Measurements from ENCODE around the gene IRF8.

IRF8 gene

DNA sequence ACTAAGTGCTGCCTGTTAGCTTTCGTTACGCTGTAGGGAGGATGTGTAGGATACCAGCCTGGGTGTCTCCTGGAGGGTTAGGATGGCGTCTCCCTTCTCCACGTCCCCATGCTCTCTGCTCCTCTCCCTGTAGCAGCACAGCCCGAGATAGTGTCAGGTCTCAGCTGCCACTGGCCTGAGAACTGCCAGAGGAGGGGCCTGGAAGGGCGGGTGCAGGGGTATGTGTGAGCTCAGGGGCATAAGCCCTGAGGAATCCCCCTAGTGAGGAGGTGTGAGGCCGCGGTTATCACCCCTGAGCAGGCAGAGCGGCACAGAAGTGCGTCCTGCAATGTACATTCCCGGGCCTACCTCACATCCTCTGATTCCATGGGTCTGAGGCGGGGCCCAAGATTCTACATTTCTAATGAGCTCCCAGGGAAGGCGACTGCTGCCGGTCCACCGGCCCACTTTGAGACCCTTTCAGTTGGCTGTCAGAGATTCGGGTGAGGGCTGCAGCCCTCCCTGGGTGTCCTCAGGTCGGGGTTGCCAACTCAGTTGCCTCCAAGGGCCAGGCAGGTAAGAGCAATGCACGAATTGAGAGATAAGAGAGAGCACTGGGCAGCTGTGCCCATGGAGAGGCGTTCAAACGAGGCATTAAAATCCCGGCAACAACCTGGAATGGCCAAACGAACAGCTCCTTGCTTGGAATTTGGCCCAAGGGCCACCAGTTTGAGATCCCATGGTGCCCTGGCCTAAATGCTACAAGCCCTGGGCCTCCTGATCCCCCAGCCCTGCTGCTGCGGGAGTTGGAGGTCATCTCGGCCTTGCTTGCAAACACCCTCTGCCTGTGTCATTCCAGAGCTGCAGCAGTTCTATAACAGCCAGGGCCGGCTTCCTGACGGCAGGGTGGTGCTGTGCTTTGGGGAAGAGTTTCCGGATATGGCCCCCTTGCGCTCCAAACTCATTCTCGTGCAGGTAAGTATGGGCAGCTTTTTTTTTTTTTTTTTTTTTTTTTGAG, 20.6 kb downstream of the IRF8 start:
- peaks cover 43% of the 10 kb centered on the region for H3K79me2 ChIP-seq (ENCODE audit: low read length)
- no peak overlapping the region for H2AFZ ChIP-seq (ENCODE audit: low read depth, low read length)
- H3K9ac ChIP-seq (ENCODE audit: low read length), result peak overlapping the region; percentile 11; the same call in 1 of the 2 replicates
- TF ChIP-seq, protein P1, sequence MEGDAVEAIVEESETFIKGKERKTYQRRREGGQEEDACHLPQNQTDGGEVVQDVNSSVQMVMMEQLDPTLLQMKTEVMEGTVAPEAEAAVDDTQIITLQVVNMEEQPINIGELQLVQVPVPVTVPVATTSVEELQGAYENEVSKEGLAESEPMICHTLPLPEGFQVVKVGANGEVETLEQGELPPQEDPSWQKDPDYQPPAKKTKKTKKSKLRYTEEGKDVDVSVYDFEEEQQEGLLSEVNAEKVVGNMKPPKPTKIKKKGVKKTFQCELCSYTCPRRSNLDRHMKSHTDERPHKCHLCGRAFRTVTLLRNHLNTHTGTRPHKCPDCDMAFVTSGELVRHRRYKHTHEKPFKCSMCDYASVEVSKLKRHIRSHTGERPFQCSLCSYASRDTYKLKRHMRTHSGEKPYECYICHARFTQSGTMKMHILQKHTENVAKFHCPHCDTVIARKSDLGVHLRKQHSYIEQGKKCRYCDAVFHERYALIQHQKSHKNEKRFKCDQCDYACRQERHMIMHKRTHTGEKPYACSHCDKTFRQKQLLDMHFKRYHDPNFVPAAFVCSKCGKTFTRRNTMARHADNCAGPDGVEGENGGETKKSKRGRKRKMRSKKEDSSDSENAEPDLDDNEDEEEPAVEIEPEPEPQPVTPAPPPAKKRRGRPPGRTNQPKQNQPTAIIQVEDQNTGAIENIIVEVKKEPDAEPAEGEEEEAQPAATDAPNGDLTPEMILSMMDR (IDR thresholded peaks at IDR 0.05; ENCODE audit: low read depth, low read length), result no peak
- TF ChIP-seq EZH2phosphoT487 (IDR thresholded peaks at IDR 0.05; ENCODE audit: low read depth), result no peak
- H3K4me2 ChIP-seq (ENCODE audit: low read length), result 0 out of 2 replicates have a peak overlapping the region, but pooled peaks have one; percentile 70
- peak overlapping the region; percentile 89 for H3K27ac ChIP-seq (ENCODE audit: low read length)
- H3K4me3 ChIP-seq (ENCODE audit: low read length), result no peak overlapping the region
- peaks cover 80% of the 10 kb centered on the region for H3K36me3 ChIP-seq (replicated peaks; ENCODE audit: low read depth, low read length)
- peaks cover 50% of the 10 kb centered on the region for H3K4me1 ChIP-seq (ENCODE audit: low read length)
- H3K27me3 ChIP-seq (ENCODE audit: low read depth, low read length), result no peaks in the 10 kb centered on the region
- no peaks in the 10 kb centered on the region for H3K9me3 ChIP-seq (ENCODE audit: insufficient read depth, low read length)
- peaks cover 61% of the 10 kb centered on the region for H4K20me1 ChIP-seq (ENCODE audit: insufficient read depth, low read length)

DNA sequence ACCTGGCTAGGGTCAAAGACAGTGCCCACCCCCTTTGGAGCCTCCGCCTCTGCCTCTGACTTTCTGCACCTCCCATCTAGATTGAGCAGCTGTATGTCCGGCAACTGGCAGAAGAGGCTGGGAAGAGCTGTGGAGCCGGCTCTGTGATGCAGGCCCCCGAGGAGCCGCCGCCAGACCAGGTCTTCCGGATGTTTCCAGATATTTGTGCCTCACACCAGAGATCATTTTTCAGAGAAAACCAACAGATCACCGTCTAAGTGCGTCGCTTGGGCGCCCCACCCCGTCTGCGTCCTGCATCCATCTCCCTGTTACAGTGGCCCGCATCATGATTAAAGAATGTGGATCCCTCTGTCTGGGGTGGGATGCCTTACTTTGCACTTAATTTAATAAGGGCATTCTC, 22.1 kb downstream of the IRF8 start:
- Histone ChIP-seq H3K4me1 (ENCODE audit: low read length) (peaks cover 39% of the 10 kb centered on the region), H3K9ac (ENCODE audit: low read length) (no peak overlapping the region), H3K36me3 (replicated peaks; ENCODE audit: low read depth, low read length) (peaks cover 66% of the 10 kb centered on the region), H3K4me2 (ENCODE audit: low read length) (no peak overlapping the region), H3K27ac (ENCODE audit: low read length) (no peak overlapping the region), H3K79me2 (ENCODE audit: low read length) (peaks cover 29% of the 10 kb centered on the region), H2AFZ (ENCODE audit: low read depth, low read length) (no peak overlapping the region), H3K9me3 (ENCODE audit: insufficient read depth, low read length) (no peaks in the 10 kb centered on the region), H3K27me3 (ENCODE audit: low read depth, low read length) (peaks cover 4% of the 10 kb centered on the region; the same call in 1 of the 2 replicates), H3K4me3 (ENCODE audit: low read length) (no peak overlapping the region), H4K20me1 (ENCODE audit: insufficient read depth, low read length) (peaks cover 47% of the 10 kb centered on the region)
- TF ChIP-seq, protein P1 (IDR thresholded peaks at IDR 0.05; ENCODE audit: low read depth, low read length), result no peak
- TF ChIP-seq EZH2phosphoT487 (IDR thresholded peaks at IDR 0.05; ENCODE audit: low read depth), result no peak

DNA sequence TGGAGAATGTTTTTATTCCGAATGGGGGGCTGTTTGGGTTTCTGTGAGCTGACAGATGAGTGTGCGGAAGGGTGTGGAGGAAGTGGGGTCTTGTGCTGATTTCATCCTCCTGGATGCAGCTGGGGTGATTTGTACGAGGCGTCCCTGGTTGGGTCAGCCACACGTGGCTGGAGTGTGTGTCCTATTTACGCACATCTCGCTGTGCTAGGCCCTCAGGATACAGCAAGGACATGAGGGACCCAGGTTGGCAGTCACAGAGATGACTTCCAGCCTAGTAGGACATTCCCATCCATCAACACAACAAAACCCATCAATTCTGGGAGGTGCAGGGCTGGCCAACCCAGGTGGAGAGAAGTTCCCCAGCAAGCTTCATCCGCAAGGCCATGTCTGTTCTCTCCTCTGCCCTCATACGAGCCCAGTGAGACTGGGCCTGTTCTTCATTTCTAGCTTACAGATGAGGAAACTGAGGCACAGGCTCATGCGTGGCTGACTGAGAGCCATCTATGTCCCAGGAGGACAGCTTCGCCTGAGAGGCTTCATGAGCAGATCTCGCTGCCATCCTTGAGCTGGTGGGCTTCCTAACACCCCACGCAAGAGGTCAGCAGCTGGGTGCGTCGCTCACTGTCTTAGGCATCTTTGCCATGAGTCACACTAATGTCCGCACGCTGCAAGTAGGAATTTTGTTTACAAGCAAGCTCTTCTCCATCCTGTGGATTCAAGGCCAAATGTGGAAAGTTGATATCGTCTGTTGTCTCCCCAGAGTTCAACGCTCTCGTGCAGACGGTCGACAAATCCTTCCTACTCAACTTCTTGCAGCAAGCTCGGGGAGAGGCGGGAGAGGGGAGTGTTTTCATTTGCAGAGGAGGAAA, 24.4 kb downstream of the IRF8 start:
- no peak for TF ChIP-seq EZH2phosphoT487 (IDR thresholded peaks at IDR 0.05; ENCODE audit: low read depth)
- TF ChIP-seq, protein P1 (IDR thresholded peaks at IDR 0.05; ENCODE audit: low read depth, low read length), result no peak
- no peaks in the 10 kb centered on the region for H3K9me3 ChIP-seq (ENCODE audit: insufficient read depth, low read length)
- no peak overlapping the region for H3K9ac ChIP-seq (ENCODE audit: low read length)
- H3K4me2 ChIP-seq (ENCODE audit: low read length), result no peak overlapping the region
- H3K4me3 ChIP-seq (ENCODE audit: low read length), result no peak overlapping the region
- H3K36me3 ChIP-seq (replicated peaks; ENCODE audit: low read depth, low read length), result peaks cover 45% of the 10 kb centered on the region
- peaks cover 37% of the 10 kb centered on the region for H3K4me1 ChIP-seq (ENCODE audit: low read length)
- H3K27ac ChIP-seq (ENCODE audit: low read length), result no peak overlapping the region
- peaks cover 10% of the 10 kb centered on the region for H3K79me2 ChIP-seq (ENCODE audit: low read length)
- no peak overlapping the region for H2AFZ ChIP-seq (ENCODE audit: low read depth, low read length)
- H3K27me3 ChIP-seq (ENCODE audit: low read depth, low read length), result peaks cover 8% of the 10 kb centered on the region; the same call in 1 of the 2 replicates
- H4K20me1 ChIP-seq (ENCODE audit: insufficient read depth, low read length), result peaks cover 25% of the 10 kb centered on the region

Data from OCI-LY3 (cell line).